Osteoblast (primary cell): ENCODE results near the gene WASF3. TPM values are rescaled to one million over a fixed set of nuclear protein-coding genes. Genes with fewer than 3 reads are reported as not detected.

ENCODE experiments used
- DNase-seq: peaks from one replicate; pipeline ENCODE4 v3.0.0; 2011; ENCODE audit warnings: low spot score, mixed read lengths; ENCODE audit not compliant: insufficient read length; ENCODE audit errors: missing footprints
- H2AFZ ChIP-seq: 2 replicates; pipeline ENCODE4 v1.6.0; 2011; ENCODE audit warnings: mild to moderate bottlenecking, low read length
- H3K27ac ChIP-seq: 2 replicates; pipeline ENCODE4 v1.5.1; 2011; ENCODE audit warnings: mild to moderate bottlenecking, low read depth, low read length, moderate library complexity
- H3K27me3 ChIP-seq: 2 replicates; pipeline ENCODE4 v1.6.0; 2012; ENCODE audit warnings: mild to moderate bottlenecking, control low read depth, inconsistent platforms, low read length, moderate library complexity; ENCODE audit not compliant: insufficient read depth
- H3K36me3 ChIP-seq: 2 replicates; pipeline ENCODE4 v1.5.1; 2011; ENCODE audit warnings: mild to moderate bottlenecking, low read length, control low read depth, moderate library complexity; ENCODE audit not compliant: insufficient read depth
- H3K4me1 ChIP-seq: 2 replicates; pipeline ENCODE4 v1.5.1; 2011; ENCODE audit warnings: mild to moderate bottlenecking, low read length, control low read depth, moderate library complexity; ENCODE audit not compliant: insufficient read depth
- H3K4me2 ChIP-seq: 2 replicates; pipeline ENCODE4 v1.6.0; 2011; ENCODE audit warnings: mild to moderate bottlenecking, low read length; ENCODE audit not compliant: insufficient read depth
- H3K4me3 ChIP-seq: fragments of 200-600 bp; sonication (generic); 3 replicates; pipeline ENCODE4 v1.5.1; 2012; ENCODE audit warnings: mild to moderate bottlenecking, low read length, inconsistent platforms; ENCODE audit not compliant: insufficient read depth
- H3K79me2 ChIP-seq: 2 replicates; pipeline ENCODE4 v1.6.0; 2012; ENCODE audit warnings: mild to moderate bottlenecking, low read length, control low read depth, inconsistent platforms; ENCODE audit not compliant: insufficient read depth
- H3K9me3 ChIP-seq: 2 replicates; pipeline ENCODE4 v1.5.1; 2011; ENCODE audit warnings: low read depth, low read length, control low read depth
- H4K20me1 ChIP-seq: 2 replicates; pipeline ENCODE4 v1.6.0; 2012; ENCODE audit warnings: mild to moderate bottlenecking, low read length, control low read depth; ENCODE audit not compliant: insufficient read depth
- CTCF ChIP-seq: IDR thresholded peaks from 2 replicates; pipeline ENCODE4 v1.5.1; 2011; ENCODE audit warnings: mild to moderate bottlenecking, low read depth, low read length, moderate library complexity; ENCODE audit errors: extremely low read depth
- total RNA-seq: library from RNA; depleted of rRNA; stranded (reverse); fragments of >200 nt; gene quantifications from 2 replicates; pipeline ENCODE4 v1.2.3, GENCODE V29; 2012

Gene WASF3
- total RNA-seq, 1 donor, result 23.5 TPM

DNA sequence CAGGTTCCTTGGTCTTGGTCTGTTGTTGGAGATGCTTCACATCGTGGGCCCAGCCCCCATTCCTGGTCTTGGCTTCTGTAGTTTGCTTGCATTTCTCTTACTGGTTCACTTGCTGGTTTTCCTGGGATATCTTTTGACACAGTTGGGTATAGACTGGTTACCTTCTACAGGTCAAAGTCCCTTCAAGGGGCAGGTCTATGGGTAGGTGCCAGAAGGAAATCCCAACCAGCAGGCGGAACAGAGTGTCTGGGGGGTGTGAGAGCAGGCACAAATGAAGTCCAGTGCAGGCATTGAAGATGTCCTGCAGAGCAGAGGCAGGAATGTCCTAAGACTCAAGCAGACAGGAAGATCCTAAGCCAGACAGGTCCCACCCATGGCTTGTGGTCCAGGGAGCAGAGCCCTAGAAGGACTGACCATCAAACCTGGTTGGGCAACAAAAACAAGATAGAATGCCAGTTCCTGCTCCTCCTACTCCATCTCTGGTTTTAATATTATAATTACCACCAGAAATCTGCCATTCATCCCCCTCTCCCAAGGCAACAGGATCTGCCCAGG, 17.7 kb upstream of the WASF3 start:
- TF ChIP-seq CTCF, result no peak

GRCh38 chr13:26540334-26540733, 17.1 kb upstream of the WASF3 start:
- H3K36me3 ChIP-seq, result no peaks in the 10 kb centered on the region
- no peaks in the 10 kb centered on the region for H4K20me1 ChIP-seq
- no peak overlapping the region for H3K27ac ChIP-seq
- no peak overlapping the region for H3K4me2 ChIP-seq
- H3K79me2 ChIP-seq, result no peaks in the 10 kb centered on the region
- TF ChIP-seq CTCF, result no peak
- no peak overlapping the region for H2AFZ ChIP-seq
- no peaks in the 10 kb centered on the region for H3K9me3 ChIP-seq
- peaks cover 37% of the 10 kb centered on the region for H3K27me3 ChIP-seq
- H3K4me3 ChIP-seq, result no peak overlapping the region
- peaks cover 13% of the 10 kb centered on the region for H3K4me1 ChIP-seq
- no peak for DNase-seq

More for the DNA sequence above, 17.7 kb upstream of the WASF3 start:
- Histone ChIP-seq H3K36me3 (no peaks in the 10 kb centered on the region), H3K4me1 (peaks cover 13% of the 10 kb centered on the region), H3K4me2 (no peak overlapping the region), H3K9me3 (no peaks in the 10 kb centered on the region), H3K27ac (no peak overlapping the region), H2AFZ (no peak overlapping the region), H4K20me1 (no peaks in the 10 kb centered on the region), H3K4me3 (no peak overlapping the region), H3K79me2 (no peaks in the 10 kb centered on the region), H3K27me3 (peaks cover 34% of the 10 kb centered on the region)
- DNase-seq, result no peak

GRCh38 chr13:26541041-26541440, 16.4 kb upstream of the WASF3 start:
- TF ChIP-seq CTCF, result no peak
- no peaks in the 10 kb centered on the region for H3K36me3 ChIP-seq
- H4K20me1 ChIP-seq, result no peaks in the 10 kb centered on the region

GRCh38 chr13:26541678-26542568, 15.6 kb upstream of the WASF3 start:
- H4K20me1 ChIP-seq, result no peaks in the 10 kb centered on the region
- no peaks in the 10 kb centered on the region for H3K9me3 ChIP-seq
- H3K27ac ChIP-seq, result no peak overlapping the region
- no peak for DNase-seq
- no peaks in the 10 kb centered on the region for H3K36me3 ChIP-seq
- H3K4me2 ChIP-seq, result no peak overlapping the region
- H3K4me1 ChIP-seq, result peaks cover 13% of the 10 kb centered on the region
- H3K27me3 ChIP-seq, result peaks cover 33% of the 10 kb centered on the region
- H3K79me2 ChIP-seq, result no peaks in the 10 kb centered on the region
- no peak for TF ChIP-seq CTCF
- H3K4me3 ChIP-seq, result no peak overlapping the region
- no peak overlapping the region for H2AFZ ChIP-seq

More at GRCh38 chr13:26541041-26541440, 16.4 kb upstream of the WASF3 start:
- H3K27ac ChIP-seq, result no peak overlapping the region
- H3K27me3 ChIP-seq, result peaks cover 37% of the 10 kb centered on the region
- H3K4me1 ChIP-seq, result peaks cover 13% of the 10 kb centered on the region
- DNase-seq, result no peak
- no peaks in the 10 kb centered on the region for H3K9me3 ChIP-seq
- H3K79me2 ChIP-seq, result no peaks in the 10 kb centered on the region
- H3K4me2 ChIP-seq, result no peak overlapping the region
- H3K4me3 ChIP-seq, result no peak overlapping the region
- no peak overlapping the region for H2AFZ ChIP-seq
